DOHH2 (cell line): Measurements from ENCODE around the gene PACRG.

Experiments used
- EZH2phosphoT487 ChIP-seq: fragments of 200-600 bp; sonication (generic); IDR thresholded peaks from 2 replicates; pipeline ENCODE4 v1.6.1; 2017; ENCODE audit warnings: borderline replicate concordance, mild to moderate bottlenecking, antibody characterized with exemption, low read length, moderate library complexity, mixed read lengths
- TF ChIP-seq, protein P1 (sequence below): fragments of 200-600 bp; sonication (generic); IDR thresholded peaks from one replicate; pipeline ENCODE4 v1.5.1; 2014; ENCODE audit warnings: antibody characterized with exemption, mild to moderate bottlenecking, low read depth, low read length; ENCODE audit not compliant: poor library complexity, severe bottlenecking

DNA sequence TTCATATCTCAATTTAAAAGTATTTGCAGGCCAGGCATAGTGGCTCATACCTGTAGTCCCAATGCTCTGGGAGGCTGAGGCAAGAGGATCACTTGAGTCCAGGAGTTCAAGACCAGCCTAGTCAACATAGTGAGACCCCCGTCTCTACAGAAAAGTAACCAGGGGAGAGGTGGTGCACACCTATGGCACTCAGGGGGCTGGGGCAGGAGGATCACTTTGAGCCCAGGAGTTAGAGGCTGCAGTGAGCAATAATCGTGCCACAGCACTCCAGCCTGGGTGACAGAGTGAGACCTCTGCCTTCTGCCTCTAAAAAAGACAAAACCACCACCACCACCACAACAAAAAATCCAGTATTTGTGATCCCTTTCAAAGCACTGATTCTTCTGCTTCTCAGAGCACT is 501.3 kb downstream of the PACRG start:
- TF ChIP-seq, protein P1, sequence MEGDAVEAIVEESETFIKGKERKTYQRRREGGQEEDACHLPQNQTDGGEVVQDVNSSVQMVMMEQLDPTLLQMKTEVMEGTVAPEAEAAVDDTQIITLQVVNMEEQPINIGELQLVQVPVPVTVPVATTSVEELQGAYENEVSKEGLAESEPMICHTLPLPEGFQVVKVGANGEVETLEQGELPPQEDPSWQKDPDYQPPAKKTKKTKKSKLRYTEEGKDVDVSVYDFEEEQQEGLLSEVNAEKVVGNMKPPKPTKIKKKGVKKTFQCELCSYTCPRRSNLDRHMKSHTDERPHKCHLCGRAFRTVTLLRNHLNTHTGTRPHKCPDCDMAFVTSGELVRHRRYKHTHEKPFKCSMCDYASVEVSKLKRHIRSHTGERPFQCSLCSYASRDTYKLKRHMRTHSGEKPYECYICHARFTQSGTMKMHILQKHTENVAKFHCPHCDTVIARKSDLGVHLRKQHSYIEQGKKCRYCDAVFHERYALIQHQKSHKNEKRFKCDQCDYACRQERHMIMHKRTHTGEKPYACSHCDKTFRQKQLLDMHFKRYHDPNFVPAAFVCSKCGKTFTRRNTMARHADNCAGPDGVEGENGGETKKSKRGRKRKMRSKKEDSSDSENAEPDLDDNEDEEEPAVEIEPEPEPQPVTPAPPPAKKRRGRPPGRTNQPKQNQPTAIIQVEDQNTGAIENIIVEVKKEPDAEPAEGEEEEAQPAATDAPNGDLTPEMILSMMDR, result no peak
- no peak for TF ChIP-seq EZH2phosphoT487
